Stomach (tissue), 9 donors: ENCODE data around the gene GRB7. TPM values are rescaled to one million over a fixed set of nuclear protein-coding genes. Genes with fewer than 3 reads are reported as not detected.
A peak's percentile ranks its signal among the peaks of the same experiment; 100 is the strongest.

ENCODE experiments used
- DNase-seq, 2 donors: peaks; one replicate each; pipeline versions ENCODE4 v3.0.0 to v3.0.0-alpha.2; 2013 to 2019
- H3K27ac ChIP-seq, 5 donors: fragments of 200-600 bp in 4 of 5; sonication (generic) in 4 of 5; one replicate each; pipeline ENCODE4 v1.5.1; 2013 to 2019; ENCODE audit warnings: mild to moderate bottlenecking in 1 of 5, moderate library complexity in 1 of 5
- H3K27me3 ChIP-seq, 3 donors: fragments of 200-600 bp; sonication (generic); one replicate each; pipeline ENCODE4 v1.5.1; 2017 to 2019; ENCODE audit warnings: mixed run types in 1 of 3
- H3K36me3 ChIP-seq, 4 donors: fragments of 200-600 bp; sonication (generic); 1 replicate in 3 of 4; 2 replicates in 1 of 4; pipeline ENCODE4 v1.5.1; 2016 to 2019
- H3K4me1 ChIP-seq, 4 donors: fragments of 200-600 bp; sonication (generic); one replicate each; pipeline ENCODE4 v1.5.1; 2016 to 2019
- H3K4me3 ChIP-seq, 4 donors: fragments of 200-600 bp; sonication (generic) in 3 of 4; one replicate each; pipeline ENCODE4 v1.5.1; 2016 to 2019; ENCODE audit warnings: mild to moderate bottlenecking in 1 of 4
- H3K9me3 ChIP-seq, 4 donors: fragments of 200-600 bp; sonication (generic); one replicate each; pipeline ENCODE4 v1.5.1; 2016 to 2019
- CTCF ChIP-seq, 7 experiments: fragments of 450-650 bp in 4 of 7; fragments of 200-600 bp in 3 of 7; sonication (generic) in 3 of 7; IDR thresholded peaks; one replicate each; pipeline ENCODE4 v1.5.1; 2016 to 2019; ENCODE audit warnings: antibody characterized with exemption in 7 of 7, control low read depth in 2 of 7, mild to moderate bottlenecking in 1 of 7
- EP300 ChIP-seq: sonication (generic); formaldehyde crosslinking; IDR thresholded peaks from one replicate; pipeline ENCODE4 v1.6.1; 2017; ENCODE audit warnings: antibody characterized with exemption
- POLR2A ChIP-seq, 4 donors: fragments of 450-650 bp; IDR thresholded peaks; one replicate each; pipeline ENCODE4 v1.6.1; 2016; ENCODE audit warnings: antibody characterized with exemption in 4 of 4, control low read depth in 2 of 4, mild to moderate bottlenecking in 1 of 4, moderate library complexity in 1 of 4
- POLR2AphosphoS5 ChIP-seq, 3 donors: sonication (generic); formaldehyde crosslinking; IDR thresholded peaks; one replicate each; pipeline ENCODE4 v1.6.1; 2016; ENCODE audit warnings: antibody characterized with exemption in 3 of 3
- WGBS, 5 donors: extraction: QIAGEN DNeasy Blood & Tissue Kit in 3 of 5; methylation state at CpG; one replicate each; pipeline versions ENCODE4 v1.1.5 to v1.1.7; 2013 to 2018; 5-methylcytosine and 5-hydroxymethylcytosine counted together
- intact Hi-C: fragments of 100-400 bp; cut with DNase I; formaldehyde crosslinking; loops from one replicate; pipeline ENCODE4 v1.15.1; 2023; ENCODE audit warnings: low total_unique reads
- polyA plus RNA-seq, 3 donors: library from polyadenylated mRNA; stranded (reverse); fragments of 200-250 nt; gene quantifications; one replicate each; pipeline ENCODE4 v1.2.3, GENCODE V29; 2013
- total RNA-seq, 5 donors: library from RNA; depleted of rRNA; stranded (reverse); fragments of >200 nt; gene quantifications; one replicate each; pipeline versions ENCODE4 v1.1.0 to v1.2.3, GENCODE V29; 2014 to 2016
- donor health status: healthy with polysubstance abuse.
- donor health status: Bipolar disorder and iron deficiency.
- donor health status: healthy.

The GRB7 gene
- total and polyA plus RNA-seq, 8 donors, result 2.3 to 43.9 (median 23.0) TPM

- no peaks in the 10 kb centered on the region for H3K27me3 ChIP-seq
- DNase-seq, result peak; percentile 95 to 96
- WGBS, 5 donors, result 0 to 1% (median 1%) methylated on average over 24 to 65 of the region's 65 CpGs
- H3K4me1 ChIP-seq, result peaks cover 10 to 36% (median 23%) of the 10 kb centered on the region in 4 donors
- peaks cover 19 to 41% (median 38%) of the 10 kb centered on the region in 4 donors for H3K36me3 ChIP-seq
- TF ChIP-seq CTCF (IDR thresholded peaks at IDR 0.05) (peak in 5 of 7 experiments; percentile 80 to 93 (median 88)), POLR2AphosphoS5 (IDR thresholded peaks at IDR 0.05) (peak; percentile 51 to 98 (median 95)), POLR2A (IDR thresholded peaks at IDR 0.05) (peak in 1 of 4 donors; percentile 47), EP300 (no peak)
- peak within 1 kb of the TSS; percentile 65 to 94 (median 67) for H3K4me3 ChIP-seq
- H3K9me3 ChIP-seq, result no peaks in the 10 kb centered on the region
- H3K27ac ChIP-seq, result peak within 1 kb of the TSS; percentile 92 to 97 (median 95)
- intact Hi-C loops, result no loop called here
Observed at GRCh38 chr17:39730095-39730921, 7.4 kb upstream of the GRB7 start, which contains the start of gene MIEN1. TSS of gene MIEN1 (minus strand) at chr17:39730532. CDS start at chr17:39730495, 37 bp downstream.

GRCh38 chr17:39732586-39732985, 5.2 kb upstream of the GRB7 start:
- Histone ChIP-seq H3K36me3 (peaks cover 10 to 18% (median 16%) of the 10 kb centered on the region in 4 donors), H3K4me3 (no peak overlapping the region), H3K27ac (no peak overlapping the region), H3K9me3 (no peaks in the 10 kb centered on the region), H3K4me1 (peaks cover 19 to 43% (median 37%) of the 10 kb centered on the region in 4 donors), H3K27me3 (peaks cover 0 to 16% (median 4%) of the 10 kb centered on the region in 3 donors)
- WGBS, 5 donors, result 95 to 98% (median 97%) methylated on average over 3 of the region's 3 CpGs
- no peak for TF ChIP-seq CTCF (IDR thresholded peaks at IDR 0.05)
- no peak for TF ChIP-seq EP300
- TF ChIP-seq POLR2A (IDR thresholded peaks at IDR 0.05), result no peak
- TF ChIP-seq POLR2AphosphoS5 (IDR thresholded peaks at IDR 0.05), result no peak
- DNase-seq, result no peak
- intact Hi-C loops, result no loop called here

DNA sequence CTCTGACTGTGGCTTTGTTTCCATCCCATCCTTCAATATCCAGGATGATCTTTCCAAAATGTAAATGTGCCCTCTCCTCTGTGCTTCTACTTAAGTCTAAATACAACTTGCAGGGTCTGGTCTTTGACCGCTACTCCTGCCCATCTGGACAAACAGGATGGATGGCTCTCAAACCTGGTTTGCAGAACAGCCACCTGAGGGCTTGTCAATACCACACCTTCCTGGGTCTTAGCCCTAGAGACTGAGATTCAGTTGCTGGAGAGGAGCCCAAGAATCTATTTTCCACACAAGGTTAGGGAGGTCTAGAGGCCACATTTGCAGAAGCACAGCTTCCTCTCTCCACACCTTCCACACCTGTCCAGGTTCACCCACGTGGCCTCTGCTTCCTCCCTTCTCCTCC, 1.9 kb upstream of the GRB7 start:
- peak overlapping the region in 3 of 5 donors; percentile 32 to 93 (median 88) for H3K27ac ChIP-seq
- no peak overlapping the region for H3K4me3 ChIP-seq
- TF ChIP-seq POLR2AphosphoS5 (IDR thresholded peaks at IDR 0.05) (no peak), CTCF (IDR thresholded peaks at IDR 0.05) (no peak), POLR2A (IDR thresholded peaks at IDR 0.05) (no peak), EP300 (no peak)
- peaks cover 0 to 49% (median 37%) of the 10 kb centered on the region in 3 donors for H3K27me3 ChIP-seq
- no peak for DNase-seq
- intact Hi-C loops, result no loop called here
- H3K4me1 ChIP-seq, result peaks cover 31 to 51% (median 49%) of the 10 kb centered on the region in 4 donors
- WGBS, 5 donors, result 48 to 53% (median 50%) methylated on average over 2 of the region's 2 CpGs
- H3K36me3 ChIP-seq, result no peaks in the 10 kb centered on the region
- H3K9me3 ChIP-seq, result no peaks in the 10 kb centered on the region

- Histone ChIP-seq H3K36me3 (no peaks in the 10 kb centered on the region), H3K4me3 (peak overlapping the region in 2 of 4 donors; percentile 45 to 62), H3K4me1 (peaks cover 33 to 56% (median 53%) of the 10 kb centered on the region in 4 donors), H3K9me3 (no peaks in the 10 kb centered on the region), H3K27me3 (peaks cover 0 to 56% (median 40%) of the 10 kb centered on the region in 3 donors), H3K27ac (peak overlapping the region; percentile 84 to 93 (median 88))
- intact Hi-C loops, result no loop called here
- DNase-seq, result no peak
- WGBS, 5 donors, result 38 to 59% (median 43%) methylated on average over 10 of the region's 10 CpGs
- TF ChIP-seq CTCF (IDR thresholded peaks at IDR 0.05) (no peak), POLR2AphosphoS5 (IDR thresholded peaks at IDR 0.05) (no peak), POLR2A (IDR thresholded peaks at IDR 0.05) (no peak), EP300 (no peak)
Observed at GRCh38 chr17:39736319-39737165, 1.2 kb upstream of the GRB7 start.
